SK-N-SH treated with all-trans-retinoic acid at 6 μM for 48 hours (cell line): ENCODE data around the gene HGFAC.

Experiments used
- ATAC-seq: fragments of 200-7000 bp; cut with Tn5 transposase; 3 replicates; pipeline ENCODE4 v1.9.1; 2020; ENCODE audit warnings: mild to moderate bottlenecking, moderate library complexity
- ARNTL ChIP-seq: fragments of 450-650 bp; formaldehyde crosslinking; IDR thresholded peaks from 2 replicates; pipeline ENCODE4 v1.5.0; 2020; ENCODE audit warnings: low read depth, mild to moderate bottlenecking, moderate library complexity, borderline replicate concordance
- BACH2 ChIP-seq: fragments of 250-450 bp; sonication (Bioruptor Pico); IDR thresholded peaks from 2 replicates; pipeline ENCODE4 v1.9.0; 2021; ENCODE audit warnings: mild to moderate bottlenecking, borderline replicate concordance
- CSDC2 ChIP-seq: fragments of 250-450 bp; sonication (Bioruptor Pico); IDR thresholded peaks from 2 replicates; pipeline ENCODE4 v1.5.0; 2020; ENCODE audit warnings: mild to moderate bottlenecking, moderate library complexity
- ESRRG ChIP-seq: fragments of 250-450 bp; sonication (Bioruptor Pico); IDR thresholded peaks from 2 replicates; pipeline ENCODE4 v1.6.1; 2021; ENCODE audit warnings: mild to moderate bottlenecking
- GLIS3 ChIP-seq: fragments of 250-450 bp; sonication (Bioruptor Pico); IDR thresholded peaks from 2 replicates; pipeline ENCODE4 v1.5.0; 2020; ENCODE audit warnings: mild to moderate bottlenecking, moderate library complexity
- ISL1 ChIP-seq: fragments of 250-450 bp; sonication (Bioruptor Pico); IDR thresholded peaks from 2 replicates; pipeline ENCODE4 v2.1.2; 2022; ENCODE audit warnings: mild to moderate bottlenecking, moderate library complexity
- PPARA ChIP-seq: fragments of 250-450 bp; sonication (Bioruptor Pico); IDR thresholded peaks from 2 replicates; pipeline ENCODE4 v1.5.0; 2020; ENCODE audit warnings: mild to moderate bottlenecking, borderline replicate concordance
- RARB ChIP-seq: fragments of 250-450 bp; sonication (Bioruptor Pico); IDR thresholded peaks from 2 replicates; pipeline ENCODE4 v1.8.0; 2021; ENCODE audit warnings: mild to moderate bottlenecking, moderate library complexity
- SNAI2 ChIP-seq: fragments of 250-450 bp; sonication (Bioruptor Pico); IDR thresholded peaks from 2 replicates; pipeline ENCODE4 v1.5.0; 2020; ENCODE audit warnings: mild to moderate bottlenecking, moderate library complexity
- TOX ChIP-seq: fragments of 250-450 bp; sonication (Bioruptor Pico); IDR thresholded peaks from 2 replicates; pipeline ENCODE4 v1.8.0; 2021; ENCODE audit warnings: mild to moderate bottlenecking, moderate library complexity, borderline replicate concordance
- ZC3H10 ChIP-seq: fragments of 250-450 bp; sonication (Bioruptor Pico); IDR thresholded peaks from 2 replicates; pipeline ENCODE4 v1.5.1; 2021; ENCODE audit warnings: mild to moderate bottlenecking, moderate library complexity
- ZFP3 ChIP-seq: fragments of 250-450 bp; sonication (Bioruptor Pico); IDR thresholded peaks from 2 replicates; pipeline ENCODE4 v1.5.0; 2020; ENCODE audit warnings: mild to moderate bottlenecking, moderate library complexity
- ZFP30 ChIP-seq: fragments of 450-650 bp; formaldehyde crosslinking; IDR thresholded peaks from 2 replicates; pipeline ENCODE4 v1.5.0; 2022; ENCODE audit warnings: mild to moderate bottlenecking, moderate library complexity
- ZNF565 ChIP-seq: fragments of 450-650 bp; formaldehyde crosslinking; conservative IDR thresholded peaks from 2 replicates; pipeline ENCODE4 v1.5.0; 2020; ENCODE audit warnings: low read depth, mild to moderate bottlenecking, moderate library complexity
- ZNF70 ChIP-seq: fragments of 450-650 bp; formaldehyde crosslinking; IDR thresholded peaks from 2 replicates; pipeline ENCODE4 v1.5.0; 2020; ENCODE audit warnings: mild to moderate bottlenecking, moderate library complexity
- ZNF8 ChIP-seq: fragments of 450-650 bp; formaldehyde crosslinking; IDR thresholded peaks from 2 replicates; pipeline ENCODE4 v1.5.0; 2020; ENCODE audit warnings: mild to moderate bottlenecking, moderate library complexity
- TF ChIP-seq, protein P1 (sequence below): fragments of 250-450 bp; sonication (Bioruptor Pico); IDR thresholded peaks from 2 replicates; pipeline ENCODE4 v1.5.1; 2021; ENCODE audit warnings: mild to moderate bottlenecking, moderate library complexity
- TF ChIP-seq, protein P2 (sequence below): fragments of 250-450 bp; sonication (Bioruptor Pico); IDR thresholded peaks from 2 replicates; pipeline ENCODE4 v1.8.0; 2020; ENCODE audit warnings: mild to moderate bottlenecking, moderate library complexity, borderline replicate concordance
- TF ChIP-seq, protein P3 (sequence below): fragments of 250-450 bp; sonication (Bioruptor Pico); IDR thresholded peaks from 2 replicates; pipeline ENCODE4 v1.8.0; 2021; ENCODE audit warnings: low read depth, mild to moderate bottlenecking, moderate library complexity, borderline replicate concordance
- TF ChIP-seq, protein P4 (sequence below): fragments of 250-450 bp; sonication (Bioruptor Pico); IDR thresholded peaks from 2 replicates; pipeline ENCODE4 v1.5.0; 2020; ENCODE audit warnings: mild to moderate bottlenecking, moderate library complexity

HGFAC gene

DNA sequence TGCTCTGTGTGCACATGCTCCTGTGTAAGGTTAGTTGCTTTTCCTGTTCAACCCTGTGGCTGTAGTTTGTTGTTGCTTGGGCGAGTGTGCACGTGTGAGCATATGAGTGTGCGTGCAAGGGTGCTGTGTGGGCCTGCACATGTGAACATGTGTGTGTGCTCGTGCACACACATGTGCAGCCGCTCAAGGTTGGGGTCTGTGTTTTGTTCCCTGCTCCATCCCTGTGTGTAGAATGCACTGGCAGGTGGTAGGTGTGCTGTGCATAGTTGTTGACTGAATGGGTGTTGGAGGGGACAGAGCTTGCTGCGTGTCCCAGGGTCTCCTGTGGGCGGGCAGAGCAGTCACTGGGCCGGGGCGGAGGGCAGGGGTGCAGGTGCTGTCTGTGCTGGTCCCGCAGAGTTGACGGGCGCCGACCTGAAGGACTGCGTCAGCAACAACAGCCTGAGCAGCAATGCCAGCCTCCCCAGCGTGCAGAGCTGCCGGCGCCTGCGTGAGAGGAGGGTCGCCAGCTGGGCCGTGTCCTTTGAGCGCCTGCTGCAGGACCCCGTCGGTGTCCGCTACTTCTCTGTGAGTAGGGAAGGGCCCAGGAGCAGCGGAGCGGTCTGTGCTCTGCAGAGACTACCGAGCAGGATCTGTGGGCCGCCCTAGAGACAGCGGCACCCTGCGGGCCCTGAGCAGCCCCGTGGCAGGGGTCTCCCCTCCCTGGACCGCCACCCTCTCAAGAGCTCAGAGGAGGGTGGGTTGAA is 27.9 kb upstream of the HGFAC start:
- TF ChIP-seq ZNF70 (CRISPR knock-in tag) = no peak
- TF ChIP-seq PPARA = no peak
- ATAC-seq = no peak

DNA sequence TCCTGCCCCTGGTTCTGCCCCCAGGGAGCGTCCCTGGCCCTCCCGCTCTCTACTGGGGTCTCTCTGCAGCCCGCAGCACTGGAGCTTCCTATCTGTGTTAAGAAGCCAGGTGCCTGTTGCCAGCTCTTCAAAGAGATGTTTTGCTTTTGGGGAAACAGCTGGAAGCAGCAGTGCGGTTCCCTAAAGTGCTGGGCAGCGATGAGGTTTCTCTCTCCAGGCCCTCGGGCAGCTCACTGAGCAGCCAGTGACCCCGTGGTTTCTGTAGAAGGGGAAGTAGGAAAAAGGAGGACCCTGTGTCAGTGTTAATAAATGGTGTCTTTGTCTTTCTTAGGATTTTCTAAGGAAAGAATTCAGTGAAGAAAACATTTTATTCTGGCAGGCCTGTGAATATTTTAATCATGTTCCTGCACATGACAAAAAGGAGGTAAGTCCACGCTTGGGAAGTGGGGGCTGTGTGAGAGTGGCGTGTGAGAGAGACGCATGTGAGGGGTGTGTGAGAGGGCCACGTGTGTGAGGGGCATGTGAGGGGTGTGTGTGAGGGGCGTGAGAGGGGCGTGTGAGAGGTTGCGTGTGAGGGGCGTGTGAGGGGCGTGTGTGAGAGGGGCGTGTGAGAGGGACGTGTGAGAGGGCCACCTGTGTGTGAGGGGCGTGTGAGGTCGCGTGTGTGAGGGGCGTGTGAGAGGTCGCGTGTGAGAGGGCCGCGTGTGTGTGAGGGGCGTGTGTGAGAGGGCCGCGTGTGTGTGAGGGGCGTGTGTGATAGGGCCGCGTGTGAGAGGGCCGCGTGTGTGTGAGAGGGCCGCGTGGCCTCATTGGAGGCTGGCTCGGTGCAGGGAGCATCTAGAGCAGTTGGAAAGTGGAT is 27.1 kb upstream of the HGFAC start:
- TF ChIP-seq GLIS3 (CRISPR knock-in tag) (no peak), ESRRG (CRISPR knock-in tag) (no peak), CSDC2 (no peak), ZNF70 (CRISPR knock-in tag) (no peak), BACH2 (CRISPR knock-in tag) (no peak), PPARA (no peak), ARNTL (CRISPR knock-in tag) (no peak)
- TF ChIP-seq, protein P1, sequence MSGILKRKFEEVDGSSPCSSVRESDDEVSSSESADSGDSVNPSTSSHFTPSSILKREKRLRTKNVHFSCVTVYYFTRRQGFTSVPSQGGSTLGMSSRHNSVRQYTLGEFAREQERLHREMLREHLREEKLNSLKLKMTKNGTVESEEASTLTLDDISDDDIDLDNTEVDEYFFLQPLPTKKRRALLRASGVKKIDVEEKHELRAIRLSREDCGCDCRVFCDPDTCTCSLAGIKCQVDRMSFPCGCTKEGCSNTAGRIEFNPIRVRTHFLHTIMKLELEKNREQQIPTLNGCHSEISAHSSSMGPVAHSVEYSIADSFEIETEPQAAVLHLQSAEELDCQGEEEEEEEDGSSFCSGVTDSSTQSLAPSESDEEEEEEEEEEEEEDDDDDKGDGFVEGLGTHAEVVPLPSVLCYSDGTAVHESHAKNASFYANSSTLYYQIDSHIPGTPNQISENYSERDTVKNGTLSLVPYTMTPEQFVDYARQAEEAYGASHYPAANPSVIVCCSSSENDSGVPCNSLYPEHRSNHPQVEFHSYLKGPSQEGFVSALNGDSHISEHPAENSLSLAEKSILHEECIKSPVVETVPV (CRISPR knock-in tag) = no peak
- TF ChIP-seq, protein P2, sequence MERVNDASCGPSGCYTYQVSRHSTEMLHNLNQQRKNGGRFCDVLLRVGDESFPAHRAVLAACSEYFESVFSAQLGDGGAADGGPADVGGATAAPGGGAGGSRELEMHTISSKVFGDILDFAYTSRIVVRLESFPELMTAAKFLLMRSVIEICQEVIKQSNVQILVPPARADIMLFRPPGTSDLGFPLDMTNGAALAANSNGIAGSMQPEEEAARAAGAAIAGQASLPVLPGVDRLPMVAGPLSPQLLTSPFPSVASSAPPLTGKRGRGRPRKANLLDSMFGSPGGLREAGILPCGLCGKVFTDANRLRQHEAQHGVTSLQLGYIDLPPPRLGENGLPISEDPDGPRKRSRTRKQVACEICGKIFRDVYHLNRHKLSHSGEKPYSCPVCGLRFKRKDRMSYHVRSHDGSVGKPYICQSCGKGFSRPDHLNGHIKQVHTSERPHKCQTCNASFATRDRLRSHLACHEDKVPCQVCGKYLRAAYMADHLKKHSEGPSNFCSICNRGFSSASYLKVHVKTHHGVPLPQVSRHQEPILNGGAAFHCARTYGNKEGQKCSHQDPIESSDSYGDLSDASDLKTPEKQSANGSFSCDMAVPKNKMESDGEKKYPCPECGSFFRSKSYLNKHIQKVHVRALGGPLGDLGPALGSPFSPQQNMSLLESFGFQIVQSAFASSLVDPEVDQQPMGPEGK = no peak
- ATAC-seq = no peak

DNA sequence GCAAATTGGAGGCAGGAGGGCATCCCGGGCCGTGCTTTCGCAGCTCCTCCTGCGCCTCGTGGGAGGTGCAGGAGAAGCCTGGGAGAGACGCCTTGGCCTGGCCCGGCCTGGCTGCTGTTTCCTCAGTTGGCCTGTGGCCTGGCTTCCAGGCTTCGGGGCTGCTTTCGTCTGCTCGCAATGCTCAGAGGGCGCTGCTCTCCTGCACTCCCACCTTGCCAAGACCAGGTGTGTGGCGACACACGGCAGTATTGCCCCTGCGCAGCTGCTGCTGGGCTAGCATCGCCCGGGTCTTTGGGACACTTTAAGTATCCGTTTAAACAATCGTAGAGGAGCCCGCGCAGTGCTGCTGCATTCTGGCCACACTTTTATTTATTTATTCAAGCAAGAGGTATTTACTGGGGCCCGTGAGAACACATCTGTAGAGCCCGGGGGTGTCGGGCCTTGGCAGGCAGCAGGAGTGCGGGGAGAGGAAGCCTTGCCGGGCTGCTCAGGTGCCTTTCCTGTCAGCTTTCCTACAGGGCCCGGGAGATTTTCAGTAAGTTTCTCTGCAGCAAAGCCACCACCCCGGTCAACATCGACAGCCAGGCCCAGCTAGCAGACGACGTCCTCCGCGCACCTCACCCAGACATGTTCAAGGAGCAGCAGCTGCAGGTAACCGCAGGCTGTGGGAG is 26.2 kb upstream of the HGFAC start:
- TF ChIP-seq ZC3H10 (CRISPR knock-in tag) (no peak), ZNF70 (CRISPR knock-in tag) (no peak), ARNTL (CRISPR knock-in tag) (no peak), RARB (CRISPR knock-in tag) (no peak), TOX (CRISPR knock-in tag) (no peak), ZFP30 (CRISPR knock-in tag) (no peak), ZNF8 (CRISPR knock-in tag) (no peak), PPARA (no peak), CSDC2 (no peak), ISL1 (CRISPR knock-in tag) (no peak), GLIS3 (CRISPR knock-in tag) (no peak), SNAI2 (CRISPR knock-in tag) (no peak)
- TF ChIP-seq, protein P3, sequence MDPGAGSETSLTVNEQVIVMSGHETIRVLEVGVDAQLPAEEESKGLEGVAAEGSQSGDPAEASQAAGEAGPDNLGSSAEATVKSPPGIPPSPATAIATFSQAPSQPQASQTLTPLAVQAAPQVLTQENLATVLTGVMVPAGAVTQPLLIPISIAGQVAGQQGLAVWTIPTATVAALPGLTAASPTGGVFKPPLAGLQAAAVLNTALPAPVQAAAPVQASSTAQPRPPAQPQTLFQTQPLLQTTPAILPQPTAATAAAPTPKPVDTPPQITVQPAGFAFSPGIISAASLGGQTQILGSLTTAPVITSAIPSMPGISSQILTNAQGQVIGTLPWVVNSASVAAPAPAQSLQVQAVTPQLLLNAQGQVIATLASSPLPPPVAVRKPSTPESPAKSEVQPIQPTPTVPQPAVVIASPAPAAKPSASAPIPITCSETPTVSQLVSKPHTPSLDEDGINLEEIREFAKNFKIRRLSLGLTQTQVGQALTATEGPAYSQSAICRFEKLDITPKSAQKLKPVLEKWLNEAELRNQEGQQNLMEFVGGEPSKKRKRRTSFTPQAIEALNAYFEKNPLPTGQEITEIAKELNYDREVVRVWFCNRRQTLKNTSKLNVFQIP = no peak
- TF ChIP-seq, protein P4, sequence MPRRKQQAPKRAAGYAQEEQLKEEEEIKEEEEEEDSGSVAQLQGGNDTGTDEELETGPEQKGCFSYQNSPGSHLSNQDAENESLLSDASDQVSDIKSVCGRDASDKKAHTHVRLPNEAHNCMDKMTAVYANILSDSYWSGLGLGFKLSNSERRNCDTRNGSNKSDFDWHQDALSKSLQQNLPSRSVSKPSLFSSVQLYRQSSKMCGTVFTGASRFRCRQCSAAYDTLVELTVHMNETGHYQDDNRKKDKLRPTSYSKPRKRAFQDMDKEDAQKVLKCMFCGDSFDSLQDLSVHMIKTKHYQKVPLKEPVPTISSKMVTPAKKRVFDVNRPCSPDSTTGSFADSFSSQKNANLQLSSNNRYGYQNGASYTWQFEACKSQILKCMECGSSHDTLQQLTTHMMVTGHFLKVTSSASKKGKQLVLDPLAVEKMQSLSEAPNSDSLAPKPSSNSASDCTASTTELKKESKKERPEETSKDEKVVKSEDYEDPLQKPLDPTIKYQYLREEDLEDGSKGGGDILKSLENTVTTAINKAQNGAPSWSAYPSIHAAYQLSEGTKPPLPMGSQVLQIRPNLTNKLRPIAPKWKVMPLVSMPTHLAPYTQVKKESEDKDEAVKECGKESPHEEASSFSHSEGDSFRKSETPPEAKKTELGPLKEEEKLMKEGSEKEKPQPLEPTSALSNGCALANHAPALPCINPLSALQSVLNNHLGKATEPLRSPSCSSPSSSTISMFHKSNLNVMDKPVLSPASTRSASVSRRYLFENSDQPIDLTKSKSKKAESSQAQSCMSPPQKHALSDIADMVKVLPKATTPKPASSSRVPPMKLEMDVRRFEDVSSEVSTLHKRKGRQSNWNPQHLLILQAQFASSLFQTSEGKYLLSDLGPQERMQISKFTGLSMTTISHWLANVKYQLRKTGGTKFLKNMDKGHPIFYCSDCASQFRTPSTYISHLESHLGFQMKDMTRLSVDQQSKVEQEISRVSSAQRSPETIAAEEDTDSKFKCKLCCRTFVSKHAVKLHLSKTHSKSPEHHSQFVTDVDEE (CRISPR knock-in tag) = no peak
- ATAC-seq = no peak

DNA sequence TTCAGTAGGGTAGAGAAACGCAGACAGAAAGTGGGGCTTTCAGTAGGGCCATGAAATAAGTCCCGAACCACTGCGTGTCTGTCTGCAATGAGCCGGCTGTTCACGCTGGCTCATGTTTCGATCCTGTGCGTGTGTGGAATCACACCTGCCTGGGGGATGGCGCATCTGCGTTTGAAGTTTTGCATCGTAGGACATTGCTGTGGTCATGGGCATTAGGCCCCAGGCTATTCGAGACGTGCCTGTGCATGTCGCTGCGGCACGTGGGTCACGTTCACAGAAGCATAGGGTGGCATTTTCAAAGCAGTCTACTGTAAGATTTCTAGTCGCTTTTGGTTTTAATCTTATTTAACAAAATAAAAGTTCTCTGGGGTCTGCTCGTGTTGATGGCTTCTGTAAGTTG is 25.5 kb upstream of the HGFAC start:
- ATAC-seq = no peak
- no peak for TF ChIP-seq ZNF565 (CRISPR knock-in tag)
- no peak for TF ChIP-seq RARB (CRISPR knock-in tag)
- no peak for TF ChIP-seq ESRRG (CRISPR knock-in tag)
- no peak for TF ChIP-seq CSDC2
- no peak for TF ChIP-seq ZC3H10 (CRISPR knock-in tag)
- TF ChIP-seq ZNF8 (CRISPR knock-in tag) = no peak
- TF ChIP-seq SNAI2 (CRISPR knock-in tag) = no peak
- TF ChIP-seq, protein P3 = no peak
- TF ChIP-seq ZFP30 (CRISPR knock-in tag) = no peak
- no peak for TF ChIP-seq GLIS3 (CRISPR knock-in tag)
- TF ChIP-seq ZFP3 (CRISPR knock-in tag) = no peak
- no peak for TF ChIP-seq ZNF70 (CRISPR knock-in tag)
- TF ChIP-seq, protein P1 (CRISPR knock-in tag) = no peak
- TF ChIP-seq ARNTL (CRISPR knock-in tag) = no peak
